RWPE1 (cell line): Measurements from ENCODE around the gene FERMT3.

Source experiments
- CTCF ChIA-PET: fragments of 350-600 bp; sonication (Branson Sonifier 250); formaldehyde crosslinking; extraction: SDS; loops from one replicate; lab custom pipeline; 2021; lab: Yijun Ruan, JAX
- POLR2A ChIA-PET: fragments of 400-600 bp; formaldehyde crosslinking; extraction: SDS; loops from one replicate; lab custom pipeline; 2020; ENCODE audit warnings: antibody characterized with exemption; ENCODE audit not compliant: low non-redundant PET; lab: Yijun Ruan, JAX
- DNase-seq: peaks from one replicate; pipeline ENCODE4 v3.0.0; 2012; ENCODE audit warnings: low spot score
- H3K27ac ChIP-seq: fragments of 450-650 bp; 2 replicates; pipeline ENCODE4 v1.5.1; 2017
- TF ChIP-seq, protein P1 (sequence below): fragments of 450-650 bp; conservative IDR thresholded peaks from 2 replicates; pipeline ENCODE4 v1.5.1; 2017; ENCODE audit warnings: low read depth, mild to moderate bottlenecking

Gene FERMT3

DNA sequence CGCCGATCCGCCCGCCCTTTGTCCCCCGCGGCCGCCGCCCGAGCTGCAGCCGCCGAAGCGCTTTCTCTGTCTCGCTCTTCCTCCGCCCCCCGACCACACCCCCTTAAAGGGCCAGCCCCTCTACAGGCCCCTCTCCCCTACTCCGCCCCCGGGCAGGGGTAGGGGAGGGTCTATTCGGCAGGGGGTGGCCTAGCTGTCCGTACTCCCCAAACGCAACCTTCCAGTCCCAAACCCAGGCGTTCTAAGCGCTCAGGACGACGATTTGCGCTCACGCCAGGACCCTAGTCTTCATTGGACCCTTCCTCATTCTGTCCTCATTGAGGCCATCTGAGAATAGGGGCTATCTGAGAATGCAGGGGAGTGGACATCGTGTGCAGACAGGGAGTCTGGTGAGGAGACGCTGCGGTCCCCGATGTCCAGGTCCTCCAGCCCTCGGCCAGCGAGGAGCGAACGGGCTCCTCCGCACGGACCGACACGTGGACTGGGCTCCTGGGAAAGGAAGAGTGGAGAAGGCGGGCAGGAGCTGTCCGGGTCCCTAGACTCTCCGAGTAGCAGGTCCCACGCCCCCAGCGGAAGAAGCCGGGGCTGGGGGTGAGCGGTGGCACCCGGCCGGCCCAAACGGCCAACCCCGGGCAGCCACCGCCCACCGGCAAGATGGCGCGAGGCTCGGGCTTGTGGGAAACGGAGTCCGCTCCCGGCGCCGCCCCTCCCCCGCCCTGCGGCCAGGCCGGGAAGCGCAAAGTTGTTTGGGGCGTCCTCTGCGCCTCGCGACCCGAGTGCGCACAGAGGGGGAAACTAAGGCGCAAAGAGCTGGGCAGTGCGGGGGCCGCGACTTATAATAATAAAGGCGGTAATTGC lies 40.6 kb downstream of the FERMT3 start, which contains the start of gene PPP1R14B:
Gene PPP1R14B, minus strand, starts transcription at position 73 of the 858 bp plus-strand sequence. CDS start 270 bp downstream, outside the sequence.
- TF ChIP-seq, protein P1, sequence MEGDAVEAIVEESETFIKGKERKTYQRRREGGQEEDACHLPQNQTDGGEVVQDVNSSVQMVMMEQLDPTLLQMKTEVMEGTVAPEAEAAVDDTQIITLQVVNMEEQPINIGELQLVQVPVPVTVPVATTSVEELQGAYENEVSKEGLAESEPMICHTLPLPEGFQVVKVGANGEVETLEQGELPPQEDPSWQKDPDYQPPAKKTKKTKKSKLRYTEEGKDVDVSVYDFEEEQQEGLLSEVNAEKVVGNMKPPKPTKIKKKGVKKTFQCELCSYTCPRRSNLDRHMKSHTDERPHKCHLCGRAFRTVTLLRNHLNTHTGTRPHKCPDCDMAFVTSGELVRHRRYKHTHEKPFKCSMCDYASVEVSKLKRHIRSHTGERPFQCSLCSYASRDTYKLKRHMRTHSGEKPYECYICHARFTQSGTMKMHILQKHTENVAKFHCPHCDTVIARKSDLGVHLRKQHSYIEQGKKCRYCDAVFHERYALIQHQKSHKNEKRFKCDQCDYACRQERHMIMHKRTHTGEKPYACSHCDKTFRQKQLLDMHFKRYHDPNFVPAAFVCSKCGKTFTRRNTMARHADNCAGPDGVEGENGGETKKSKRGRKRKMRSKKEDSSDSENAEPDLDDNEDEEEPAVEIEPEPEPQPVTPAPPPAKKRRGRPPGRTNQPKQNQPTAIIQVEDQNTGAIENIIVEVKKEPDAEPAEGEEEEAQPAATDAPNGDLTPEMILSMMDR = no peak
- POLR2A ChIA-PET = interaction anchor here (1.6 kb wide), 1 partner anchor 17 kb away, joined by 3 read pairs; no protein-coding TSS in a partner anchor
- peak; percentile 80 for DNase-seq
- peak within 1 kb of the TSS; percentile 98 for H3K27ac ChIP-seq
- CTCF ChIA-PET = interaction anchor here (0.6 to 0.9 kb wide), 3 partner anchors 17 to 29 kb away, joined by 3 to 4 read pairs (median 4); no protein-coding TSS in a partner anchor

DNA sequence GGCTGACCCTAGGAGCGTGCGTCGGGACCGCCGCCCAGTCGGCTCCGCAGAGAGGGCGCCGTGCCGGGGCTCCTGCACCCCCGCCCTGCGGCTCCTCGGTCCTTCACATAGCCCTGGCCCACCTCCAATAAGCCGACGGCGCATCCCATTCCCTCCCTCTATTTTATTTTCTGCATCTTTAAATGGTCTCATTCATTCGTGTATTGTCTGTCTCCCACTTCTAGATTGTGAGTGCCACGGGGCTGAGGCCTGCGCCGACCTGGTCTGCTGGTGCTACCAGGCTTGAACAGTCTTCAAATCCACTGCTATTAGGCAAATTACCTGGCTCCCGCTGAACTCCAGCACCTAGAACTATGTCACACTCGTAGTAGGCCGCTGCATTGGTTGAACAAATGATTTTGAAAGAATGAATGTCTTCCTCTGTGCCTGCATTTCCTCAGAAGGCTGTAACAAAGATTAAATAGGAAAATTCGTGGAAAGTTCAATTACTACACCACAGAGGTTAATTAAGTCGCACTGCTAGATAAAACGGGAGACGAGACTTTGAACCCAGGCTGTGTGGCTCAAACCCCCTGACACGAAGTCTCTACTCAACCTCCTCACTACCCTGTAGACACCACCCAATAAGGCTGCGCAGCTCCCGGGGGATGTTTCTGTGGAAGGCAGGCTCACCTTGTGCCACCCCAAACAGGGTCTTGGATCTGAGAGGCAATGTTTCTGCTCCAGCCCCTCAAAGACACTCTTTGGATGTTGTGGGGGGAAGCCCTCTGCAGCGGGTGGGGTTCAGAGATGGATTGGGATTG lies 41.4 kb downstream of the FERMT3 start:
- DNase-seq = no peak
- CTCF ChIA-PET = interaction anchor here (0.7 kb wide), 1 partner anchor 20 kb away, joined by 3 read pairs; no protein-coding TSS in a partner anchor

DNA sequence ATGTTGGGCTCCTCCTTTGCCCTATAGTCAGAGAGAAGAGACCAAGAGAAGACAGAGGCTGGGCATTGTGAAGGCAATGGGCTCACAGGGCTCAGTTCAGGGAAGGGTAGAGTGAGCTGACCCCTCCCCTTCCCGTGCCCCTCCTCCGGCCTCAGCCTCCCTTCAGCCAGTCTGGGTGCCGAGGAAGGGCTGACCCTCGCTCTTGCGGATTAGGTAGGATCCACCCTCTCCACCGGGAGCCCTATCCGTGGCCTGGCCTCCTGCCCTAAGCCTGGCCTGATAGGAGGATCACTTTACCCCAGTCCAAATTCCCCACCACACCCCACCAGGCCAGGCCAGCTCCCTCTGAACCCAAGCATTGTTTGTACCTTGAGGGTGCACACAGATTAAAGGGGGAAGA lies 42.1 kb downstream of the FERMT3 start:
- peak overlapping the region; percentile 98 for H3K27ac ChIP-seq
- CTCF ChIA-PET = no interaction called here
- TF ChIP-seq, protein P1 = no peak
- POLR2A ChIA-PET = no interaction called here
- no peak for DNase-seq

More for the DNA sequence above, 41.4 kb downstream of the FERMT3 start:
- peak overlapping the region; percentile 98 for H3K27ac ChIP-seq
- TF ChIP-seq, protein P1 = no peak
- POLR2A ChIA-PET = no interaction called here

DNA sequence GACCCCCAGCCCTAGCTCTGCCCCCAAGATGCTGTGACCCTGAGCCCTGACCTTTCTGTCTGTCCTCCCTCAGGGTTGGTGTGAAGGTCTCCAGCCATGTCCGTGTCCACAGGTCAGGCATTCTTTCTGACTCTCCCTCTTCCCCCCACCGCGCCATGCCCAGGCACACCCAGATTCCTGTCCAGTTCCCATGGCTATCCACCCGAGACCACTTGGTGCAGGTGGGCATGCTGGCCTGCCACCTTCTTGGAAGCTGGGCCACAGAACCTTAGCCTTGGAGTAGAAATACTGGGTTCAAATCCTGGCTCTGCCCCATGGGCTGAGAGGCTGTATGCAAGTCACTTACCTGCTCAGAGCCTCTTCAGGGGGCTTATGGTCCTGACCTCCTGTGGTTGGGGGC lies 42.5 kb downstream of the FERMT3 start:
- POLR2A ChIA-PET = interaction anchor here (0.5 kb wide), 1 partner anchor 19 kb away, joined by 3 read pairs; no protein-coding TSS in a partner anchor

DNA sequence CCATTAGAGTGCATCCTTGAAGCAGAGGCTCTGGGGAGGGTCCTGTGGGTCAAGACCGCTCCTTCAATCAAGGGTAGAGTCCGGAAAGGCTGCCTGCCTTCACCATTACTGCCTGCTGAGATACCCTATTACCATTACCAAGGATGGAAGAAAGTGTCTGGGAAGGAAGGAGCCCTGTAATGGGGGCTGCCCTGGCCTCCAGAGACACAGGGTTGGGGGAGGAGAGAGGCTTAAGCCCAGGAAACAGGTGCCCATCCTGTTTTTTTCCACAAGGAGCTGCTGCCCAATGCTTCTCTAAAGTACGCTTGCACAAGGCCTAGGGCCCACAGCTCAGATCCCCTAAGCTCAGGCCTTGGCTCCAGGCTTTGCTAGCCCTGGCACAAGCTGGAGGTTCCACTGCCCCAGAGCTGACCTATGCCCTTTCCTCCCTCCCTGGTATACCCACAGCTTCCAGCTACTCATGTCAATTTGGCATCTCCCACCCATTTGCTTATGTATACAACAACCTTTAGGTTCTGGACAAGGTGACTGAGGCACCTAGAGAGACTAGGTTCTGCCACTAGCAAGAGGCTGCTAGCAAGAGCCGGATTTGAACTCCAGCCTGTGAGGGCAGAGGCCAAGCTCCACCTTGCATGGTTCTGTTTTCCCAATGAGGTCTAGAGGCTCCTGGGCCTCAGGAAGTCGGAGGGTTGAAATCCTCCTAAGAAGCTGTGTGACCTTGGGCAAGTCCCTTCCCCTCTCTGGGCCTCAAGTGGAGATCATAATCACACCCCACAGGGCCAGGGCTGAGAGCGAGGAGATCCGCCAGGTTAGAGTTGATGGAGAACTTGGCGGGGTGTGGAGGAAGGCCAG lies 43.3 kb downstream of the FERMT3 start:
- peak overlapping the region; percentile 98 for H3K27ac ChIP-seq
- ChIA-PET POLR2A (interaction anchor here (0.5 to 0.7 kb wide), 3 partner anchors 9 to 19 kb away, joined by 3 read pairs; partner anchors contain the start of gene FKBP2), CTCF (interaction anchor here (0.6 to 2.7 kb wide), 7 partner anchors 7 to 65 kb away, joined by 3 to 19 read pairs (median 6); partner anchors contain the start of genes NUDT22 and TRPT1)
- TF ChIP-seq, protein P1 = no peak
- DNase-seq = no peak

More for the DNA sequence above, 42.5 kb downstream of the FERMT3 start:
- CTCF ChIA-PET = interaction anchor here (2.7 kb wide), 1 partner anchor 52 kb away, joined by 19 read pairs; no protein-coding TSS in a partner anchor
- no peak for DNase-seq
- TF ChIP-seq, protein P1 = no peak
- peak overlapping the region; percentile 98 for H3K27ac ChIP-seq
